ENCODE data around the gene FAM89B.

- TF ChIP-seq, protein P1, sequence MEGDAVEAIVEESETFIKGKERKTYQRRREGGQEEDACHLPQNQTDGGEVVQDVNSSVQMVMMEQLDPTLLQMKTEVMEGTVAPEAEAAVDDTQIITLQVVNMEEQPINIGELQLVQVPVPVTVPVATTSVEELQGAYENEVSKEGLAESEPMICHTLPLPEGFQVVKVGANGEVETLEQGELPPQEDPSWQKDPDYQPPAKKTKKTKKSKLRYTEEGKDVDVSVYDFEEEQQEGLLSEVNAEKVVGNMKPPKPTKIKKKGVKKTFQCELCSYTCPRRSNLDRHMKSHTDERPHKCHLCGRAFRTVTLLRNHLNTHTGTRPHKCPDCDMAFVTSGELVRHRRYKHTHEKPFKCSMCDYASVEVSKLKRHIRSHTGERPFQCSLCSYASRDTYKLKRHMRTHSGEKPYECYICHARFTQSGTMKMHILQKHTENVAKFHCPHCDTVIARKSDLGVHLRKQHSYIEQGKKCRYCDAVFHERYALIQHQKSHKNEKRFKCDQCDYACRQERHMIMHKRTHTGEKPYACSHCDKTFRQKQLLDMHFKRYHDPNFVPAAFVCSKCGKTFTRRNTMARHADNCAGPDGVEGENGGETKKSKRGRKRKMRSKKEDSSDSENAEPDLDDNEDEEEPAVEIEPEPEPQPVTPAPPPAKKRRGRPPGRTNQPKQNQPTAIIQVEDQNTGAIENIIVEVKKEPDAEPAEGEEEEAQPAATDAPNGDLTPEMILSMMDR (IDR thresholded peaks at IDR 0.05; ENCODE audit: insufficient read depth, low read depth, low read length), result no peak
- TF ChIP-seq EZH2 (IDR thresholded peaks at IDR 0.05; ENCODE audit: insufficient read depth, low read length), result no peak
Measured at GRCh38 chr11:65559535-65559934, 12.8 kb upstream of the FAM89B start.

Measured in astrocyte (in vitro differentiated cells and primary cell).